PFSK-1 (cell line): ENCODE results near the gene CSH1.
"Not testable (repeated sequence)": the region's sequence is repeated elsewhere in the genome, so short reads cannot be mapped to it uniquely, and the experiment has no call there.

Experiments used
- FOXP2 ChIP-seq: optimal IDR thresholded peaks from 2 replicates; pipeline ENCODE3; 2011; ENCODE audit warnings: borderline replicate concordance, control low read depth, inconsistent platforms; ENCODE audit not compliant: insufficient read depth; ENCODE audit errors: extremely low read length, extremely low read depth
- POLR2AphosphoS5 ChIP-seq: IDR thresholded peaks from 2 replicates; pipeline ENCODE4 v1.6.1; 2012; ENCODE audit warnings: low read depth, mild to moderate bottlenecking, control low read depth, low read length, moderate library complexity
- SIN3A ChIP-seq: IDR thresholded peaks from 2 replicates; pipeline ENCODE4 v1.6.1; 2012; ENCODE audit warnings: mild to moderate bottlenecking, low read length, moderate library complexity, borderline replicate concordance; ENCODE audit not compliant: insufficient read depth
- TAF1 ChIP-seq: IDR thresholded peaks from 2 replicates; pipeline ENCODE4 v1.6.1; 2012; ENCODE audit warnings: low read length, control low read depth, borderline replicate concordance; ENCODE audit not compliant: insufficient read depth
- TF ChIP-seq, protein P1 (sequence below), 2 experiments: IDR thresholded peaks; 2 replicates each; pipeline versions ENCODE4 v1.6.1 to v1.8.0; 2011 to 2012; ENCODE audit warnings: low read depth in 2 of 2, low read length in 2 of 2, control low read depth in 1 of 2, inconsistent platforms in 1 of 2, mild to moderate bottlenecking in 1 of 2, moderate library complexity in 1 of 2; ENCODE audit not compliant: insufficient read depth in 1 of 2

The CSH1 gene

DNA sequence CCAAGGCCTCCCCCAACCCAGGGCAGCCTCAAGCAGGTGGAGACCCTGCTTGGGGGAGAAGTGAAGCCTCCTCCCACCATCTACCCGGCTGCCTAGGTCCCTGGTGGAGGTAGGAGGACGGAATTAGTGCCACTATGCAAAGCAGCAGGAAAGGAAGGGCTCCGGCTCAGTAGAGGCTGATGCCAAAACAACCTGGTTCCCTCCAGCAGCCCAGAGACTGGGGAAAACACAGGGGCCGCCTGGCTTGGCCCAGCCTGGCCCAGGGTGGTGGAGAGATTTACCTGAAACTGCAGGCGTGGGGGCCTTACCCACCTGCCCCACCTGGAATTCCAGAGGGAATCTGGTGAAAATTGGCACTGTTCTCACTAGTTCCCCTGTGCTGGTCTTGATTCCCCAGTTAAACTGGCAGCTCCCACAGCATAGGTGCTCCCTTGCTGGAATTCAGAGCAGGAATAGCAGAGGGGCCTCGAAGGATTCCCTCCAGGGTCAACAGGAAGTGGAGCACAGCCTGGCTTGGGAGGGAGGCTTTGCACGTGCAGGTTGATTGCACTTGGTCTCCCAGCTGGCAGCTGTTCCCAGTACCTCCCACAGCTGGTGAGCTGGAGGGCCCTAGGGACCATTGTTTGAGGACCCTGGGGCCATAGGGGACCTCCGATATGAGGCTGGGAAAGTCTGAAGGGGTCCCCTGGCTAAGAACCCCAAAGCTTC lies 31.2 kb upstream of the CSH1 start:
- TF ChIP-seq, protein P1, sequence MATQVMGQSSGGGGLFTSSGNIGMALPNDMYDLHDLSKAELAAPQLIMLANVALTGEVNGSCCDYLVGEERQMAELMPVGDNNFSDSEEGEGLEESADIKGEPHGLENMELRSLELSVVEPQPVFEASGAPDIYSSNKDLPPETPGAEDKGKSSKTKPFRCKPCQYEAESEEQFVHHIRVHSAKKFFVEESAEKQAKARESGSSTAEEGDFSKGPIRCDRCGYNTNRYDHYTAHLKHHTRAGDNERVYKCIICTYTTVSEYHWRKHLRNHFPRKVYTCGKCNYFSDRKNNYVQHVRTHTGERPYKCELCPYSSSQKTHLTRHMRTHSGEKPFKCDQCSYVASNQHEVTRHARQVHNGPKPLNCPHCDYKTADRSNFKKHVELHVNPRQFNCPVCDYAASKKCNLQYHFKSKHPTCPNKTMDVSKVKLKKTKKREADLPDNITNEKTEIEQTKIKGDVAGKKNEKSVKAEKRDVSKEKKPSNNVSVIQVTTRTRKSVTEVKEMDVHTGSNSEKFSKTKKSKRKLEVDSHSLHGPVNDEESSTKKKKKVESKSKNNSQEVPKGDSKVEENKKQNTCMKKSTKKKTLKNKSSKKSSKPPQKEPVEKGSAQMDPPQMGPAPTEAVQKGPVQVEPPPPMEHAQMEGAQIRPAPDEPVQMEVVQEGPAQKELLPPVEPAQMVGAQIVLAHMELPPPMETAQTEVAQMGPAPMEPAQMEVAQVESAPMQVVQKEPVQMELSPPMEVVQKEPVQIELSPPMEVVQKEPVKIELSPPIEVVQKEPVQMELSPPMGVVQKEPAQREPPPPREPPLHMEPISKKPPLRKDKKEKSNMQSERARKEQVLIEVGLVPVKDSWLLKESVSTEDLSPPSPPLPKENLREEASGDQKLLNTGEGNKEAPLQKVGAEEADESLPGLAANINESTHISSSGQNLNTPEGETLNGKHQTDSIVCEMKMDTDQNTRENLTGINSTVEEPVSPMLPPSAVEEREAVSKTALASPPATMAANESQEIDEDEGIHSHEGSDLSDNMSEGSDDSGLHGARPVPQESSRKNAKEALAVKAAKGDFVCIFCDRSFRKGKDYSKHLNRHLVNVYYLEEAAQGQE (IDR thresholded peaks at IDR 0.05; ENCODE audit: insufficient read depth in 1 of 2, low read depth in 2 of 2, low read length in 2 of 2) = no peak
- TF ChIP-seq FOXP2 (no peak), POLR2AphosphoS5 (no peak), TAF1 (no peak), SIN3A (no peak)

DNA sequence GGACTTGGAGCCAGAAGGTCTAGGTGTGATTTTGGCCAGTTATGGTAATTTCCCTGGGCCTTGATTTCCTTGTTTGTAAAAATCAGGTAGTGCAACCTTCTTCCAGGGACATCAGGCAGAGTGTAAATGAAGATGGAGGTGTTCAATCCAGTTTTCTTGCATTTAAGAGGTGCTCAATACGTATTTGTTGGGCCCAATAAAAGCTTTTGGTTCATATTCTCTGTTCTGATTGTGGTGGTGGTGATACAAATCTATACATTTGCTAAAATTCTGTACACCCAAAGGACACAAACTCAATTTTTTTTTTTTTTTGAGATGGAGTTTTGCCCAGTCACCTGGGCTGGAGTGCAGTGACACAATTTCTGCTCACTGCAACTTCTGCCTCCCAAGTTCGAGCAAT lies 29.8 kb upstream of the CSH1 start:
- no peak for TF ChIP-seq POLR2AphosphoS5

DNA sequence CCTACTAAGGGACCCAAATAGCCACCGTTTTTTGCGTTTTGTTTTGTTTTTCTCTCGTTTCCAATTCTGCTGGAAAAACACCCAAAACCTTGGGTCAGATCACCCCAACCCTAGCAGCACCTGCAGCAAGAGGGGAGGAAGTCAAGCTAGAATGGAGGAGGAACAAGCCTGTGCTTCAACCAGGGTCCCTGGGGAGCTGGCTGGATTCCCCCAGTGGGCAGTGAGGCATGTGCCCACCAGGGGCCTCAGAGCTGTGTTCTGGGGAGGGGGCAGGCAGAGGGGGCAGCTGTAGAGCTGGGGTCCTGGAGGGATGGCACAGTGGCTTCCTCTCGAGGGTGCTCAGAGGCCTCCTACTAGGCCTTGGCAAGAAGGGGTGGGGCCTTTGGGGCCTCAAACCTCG lies 29.2 kb upstream of the CSH1 start:
- TF ChIP-seq SIN3A (no peak), TAF1 (no peak), FOXP2 (no peak), POLR2AphosphoS5 (no peak)
- TF ChIP-seq, protein P1 (IDR thresholded peaks at IDR 0.05; ENCODE audit: insufficient read depth in 1 of 2, low read depth in 2 of 2, low read length in 2 of 2) = no peak

DNA sequence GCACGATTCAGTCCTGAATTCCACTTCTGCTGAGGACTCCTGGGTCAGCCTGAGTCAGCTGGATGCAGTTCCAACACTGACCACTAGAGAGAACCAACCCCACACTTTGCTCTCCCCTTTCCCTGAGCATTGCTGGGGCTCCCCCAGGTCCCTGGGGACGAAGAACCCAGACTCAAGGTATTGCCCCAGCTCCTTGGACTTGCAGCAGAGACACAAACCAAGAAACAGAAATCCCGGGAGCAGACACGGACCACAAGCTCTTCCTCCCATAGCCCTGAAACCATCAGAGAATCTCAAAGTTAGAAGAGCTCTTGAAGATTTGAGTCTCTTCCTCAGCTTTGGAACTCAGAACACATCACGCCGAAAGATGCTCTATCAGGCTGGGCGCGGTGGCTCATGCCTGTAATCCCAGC lies 22.9 kb upstream of the CSH1 start:
- TF ChIP-seq FOXP2 (no peak), TAF1 (no peak), POLR2AphosphoS5 (no peak), SIN3A (no peak)
- TF ChIP-seq, protein P1 (IDR thresholded peaks at IDR 0.05; ENCODE audit: insufficient read depth in 1 of 2, low read depth in 2 of 2, low read length in 2 of 2) = no peak

DNA sequence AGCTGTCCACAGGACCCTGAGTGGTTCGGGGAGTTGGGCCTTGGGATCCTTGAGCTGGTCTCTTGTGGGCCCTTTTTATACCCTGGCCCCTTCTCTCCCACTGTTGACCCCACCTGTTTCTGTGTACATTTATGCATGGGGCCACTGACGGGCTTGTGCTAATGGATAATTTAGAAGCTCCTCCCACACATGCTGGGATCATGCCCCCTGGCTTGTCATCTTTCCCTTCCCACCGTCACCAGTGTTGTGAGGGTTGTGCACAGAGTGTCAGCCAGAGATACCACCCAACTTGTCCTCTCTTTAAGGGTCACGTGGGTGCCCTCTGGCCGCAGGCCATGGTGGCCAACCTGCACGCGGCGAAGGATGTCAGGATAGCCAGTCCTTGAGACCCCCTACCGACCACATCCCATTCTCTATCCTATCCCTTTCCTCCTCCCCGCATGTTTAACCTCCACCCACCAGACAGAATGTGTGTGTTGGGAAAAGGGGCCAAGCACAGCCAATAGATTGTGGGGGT lies 22.5 kb upstream of the CSH1 start, which contains the start of gene GH1:
Gene GH1, minus strand, starts transcription at position 51 of the 517 bp plus-strand sequence. CDS start 63 bp downstream, outside the sequence.
- TF ChIP-seq, protein P1 (IDR thresholded peaks at IDR 0.05; ENCODE audit: insufficient read depth in 1 of 2, low read depth in 2 of 2, low read length in 2 of 2) = not testable (repeated sequence)
- TF ChIP-seq FOXP2, TAF1: not testable (repeated sequence)

DNA sequence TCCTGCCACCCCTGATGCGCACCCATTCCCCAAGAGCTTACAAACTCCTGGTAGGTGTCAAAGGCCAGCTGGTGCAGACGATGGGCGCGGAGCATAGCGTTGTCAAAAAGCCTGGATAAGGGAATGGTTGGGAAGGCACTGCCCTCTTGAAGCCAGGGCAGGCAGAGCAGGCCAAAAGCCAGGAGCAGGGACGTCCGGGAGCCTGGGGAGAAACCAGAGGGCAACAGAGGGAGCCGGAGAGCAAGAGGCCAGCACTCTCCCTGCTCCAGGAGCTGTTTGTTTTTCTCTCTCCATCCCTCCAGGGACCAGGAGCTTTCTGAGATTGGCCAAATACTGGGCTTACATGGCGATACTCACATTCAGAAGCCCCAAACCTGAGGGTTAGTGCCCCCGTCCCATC lies 21.9 kb upstream of the CSH1 start:
- TF ChIP-seq FOXP2 = no peak
